ENCODE data around the gene FAM13C.

The FAM13C gene

DNA sequence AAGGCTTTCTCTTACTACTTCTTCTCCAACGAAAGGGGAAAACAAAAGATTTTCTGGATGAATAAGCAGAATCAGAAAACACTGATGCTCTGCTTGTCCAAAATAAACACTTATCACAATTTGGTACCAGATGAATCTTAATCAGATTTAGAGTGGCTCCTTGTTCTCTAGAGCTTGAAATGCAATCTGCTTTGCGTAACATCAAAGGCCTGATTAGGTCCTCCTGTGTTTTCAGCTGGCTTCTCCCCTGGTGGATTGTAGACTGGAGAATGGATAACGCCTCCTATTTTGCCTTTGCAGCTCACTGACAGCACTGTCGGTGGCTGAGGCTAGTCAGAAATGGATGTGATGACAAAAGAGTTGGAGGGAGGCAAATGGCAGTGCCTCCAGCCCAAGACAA, 91.2 kb downstream of the FAM13C start:
- TF ChIP-seq, protein P1, sequence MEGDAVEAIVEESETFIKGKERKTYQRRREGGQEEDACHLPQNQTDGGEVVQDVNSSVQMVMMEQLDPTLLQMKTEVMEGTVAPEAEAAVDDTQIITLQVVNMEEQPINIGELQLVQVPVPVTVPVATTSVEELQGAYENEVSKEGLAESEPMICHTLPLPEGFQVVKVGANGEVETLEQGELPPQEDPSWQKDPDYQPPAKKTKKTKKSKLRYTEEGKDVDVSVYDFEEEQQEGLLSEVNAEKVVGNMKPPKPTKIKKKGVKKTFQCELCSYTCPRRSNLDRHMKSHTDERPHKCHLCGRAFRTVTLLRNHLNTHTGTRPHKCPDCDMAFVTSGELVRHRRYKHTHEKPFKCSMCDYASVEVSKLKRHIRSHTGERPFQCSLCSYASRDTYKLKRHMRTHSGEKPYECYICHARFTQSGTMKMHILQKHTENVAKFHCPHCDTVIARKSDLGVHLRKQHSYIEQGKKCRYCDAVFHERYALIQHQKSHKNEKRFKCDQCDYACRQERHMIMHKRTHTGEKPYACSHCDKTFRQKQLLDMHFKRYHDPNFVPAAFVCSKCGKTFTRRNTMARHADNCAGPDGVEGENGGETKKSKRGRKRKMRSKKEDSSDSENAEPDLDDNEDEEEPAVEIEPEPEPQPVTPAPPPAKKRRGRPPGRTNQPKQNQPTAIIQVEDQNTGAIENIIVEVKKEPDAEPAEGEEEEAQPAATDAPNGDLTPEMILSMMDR (conservative IDR thresholded peaks at IDR 0.05), result no peak
- H3K27ac ChIP-seq, result no peak overlapping the region

DNA sequence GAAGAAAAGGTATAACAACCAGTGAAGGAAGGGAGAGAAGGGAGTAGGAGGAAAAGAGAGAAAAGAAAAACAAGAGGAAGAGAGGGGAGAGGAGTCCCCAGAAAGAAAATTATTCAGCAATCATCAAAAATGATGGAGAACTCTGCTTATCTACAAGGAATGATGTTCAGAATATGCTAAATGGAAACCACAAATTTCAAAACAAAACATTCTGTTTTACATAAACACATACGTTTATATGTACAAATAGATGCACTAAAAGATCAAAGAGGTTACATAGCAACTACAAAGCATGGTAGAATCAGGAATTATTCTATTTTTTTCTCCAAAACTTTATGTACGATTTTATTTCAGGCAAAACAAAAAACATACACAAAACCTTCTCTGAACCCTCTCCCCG, 91.9 kb downstream of the FAM13C start:
- TF ChIP-seq, protein P1 (conservative IDR thresholded peaks at IDR 0.05), result no peak
- H3K27ac ChIP-seq, result no peak overlapping the region

DNA sequence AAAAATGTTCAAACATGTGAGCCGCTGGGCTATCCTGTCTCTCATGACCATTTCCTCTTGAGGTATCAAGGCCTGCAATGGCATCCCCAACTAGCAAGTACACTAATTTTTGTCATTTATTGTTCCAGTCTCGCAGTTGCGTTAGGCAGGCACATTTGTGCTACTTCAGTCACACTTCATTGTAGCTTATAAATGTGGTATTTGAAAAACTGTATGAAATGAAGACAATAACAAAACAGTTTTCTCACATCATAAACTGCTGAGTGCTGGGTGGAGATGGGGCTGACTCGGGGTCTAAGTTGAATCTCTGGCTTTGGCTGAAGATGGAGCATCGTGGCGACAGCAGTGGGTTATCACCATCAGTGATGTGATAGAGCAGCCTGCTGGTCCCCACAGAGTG, 92.7 kb downstream of the FAM13C start:
- H3K27ac ChIP-seq, result no peak overlapping the region
- TF ChIP-seq, protein P1 (conservative IDR thresholded peaks at IDR 0.05), result no peak

DNA sequence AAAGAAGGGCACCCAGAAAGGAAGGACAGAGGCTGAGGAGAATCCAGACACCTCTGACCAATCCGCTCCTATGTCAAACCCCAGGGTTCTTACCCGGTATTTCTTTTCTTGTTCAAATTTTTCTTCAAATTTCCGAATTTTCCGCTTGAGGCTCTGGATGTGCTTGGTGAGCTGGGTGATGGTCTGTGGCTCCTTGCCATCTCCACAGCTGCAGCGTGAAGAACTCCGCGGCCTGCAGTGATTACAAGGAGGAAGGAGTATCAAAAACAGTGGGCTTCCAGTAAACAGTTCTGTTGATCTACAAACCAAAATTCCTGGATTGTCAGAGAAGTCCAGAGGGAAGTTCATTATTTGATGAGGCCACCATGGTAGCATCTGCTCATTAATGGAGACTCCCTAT, 93.9 kb downstream of the FAM13C start:
- TF ChIP-seq, protein P1 (conservative IDR thresholded peaks at IDR 0.05), result no peak
- H3K27ac ChIP-seq, result no peak overlapping the region

DNA sequence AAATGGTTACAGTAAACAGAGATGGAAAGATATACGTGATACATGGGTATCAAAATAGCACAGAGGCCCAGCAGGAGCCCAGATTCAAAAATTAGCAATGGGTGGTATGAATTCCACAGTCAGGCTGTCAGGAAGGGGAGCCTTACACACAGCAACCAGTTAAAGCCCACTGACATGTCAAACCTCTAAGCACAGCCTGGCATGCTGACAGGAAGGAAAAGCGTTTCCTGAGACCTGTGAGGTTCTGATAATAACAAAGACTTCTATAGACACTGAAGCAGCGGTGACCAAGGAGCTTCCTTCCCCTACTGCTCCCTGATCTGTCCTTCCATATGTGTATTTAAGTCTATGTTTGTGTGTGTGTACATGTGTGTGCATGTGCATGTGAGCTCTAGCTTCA, 96.0 kb downstream of the FAM13C start:
- TF ChIP-seq, protein P1 (conservative IDR thresholded peaks at IDR 0.05), result no peak

DNA sequence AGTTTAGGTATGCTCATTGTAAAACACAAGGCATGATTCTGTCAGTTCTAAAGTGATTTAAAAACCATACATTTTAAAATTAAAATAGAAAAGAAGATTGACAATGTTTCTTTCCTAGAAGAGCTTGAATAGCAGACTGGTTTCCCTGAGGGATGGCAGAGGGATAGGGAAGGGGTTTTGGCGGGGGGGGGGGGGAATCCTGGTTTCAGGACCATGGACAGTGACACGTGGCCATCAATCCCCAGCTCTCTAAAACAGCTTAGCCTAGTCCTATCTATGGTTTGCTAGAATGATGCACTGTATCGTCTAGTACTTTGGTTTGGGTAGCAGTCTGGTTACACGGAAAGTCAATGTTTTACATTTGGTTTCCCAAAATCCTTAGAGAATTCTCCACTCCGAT, 97.2 kb downstream of the FAM13C start:
- no peak overlapping the region for H3K27ac ChIP-seq
- TF ChIP-seq, protein P1 (conservative IDR thresholded peaks at IDR 0.05), result no peak

More for the DNA sequence above, 96.0 kb downstream of the FAM13C start:
- no peak overlapping the region for H3K27ac ChIP-seq

DNA sequence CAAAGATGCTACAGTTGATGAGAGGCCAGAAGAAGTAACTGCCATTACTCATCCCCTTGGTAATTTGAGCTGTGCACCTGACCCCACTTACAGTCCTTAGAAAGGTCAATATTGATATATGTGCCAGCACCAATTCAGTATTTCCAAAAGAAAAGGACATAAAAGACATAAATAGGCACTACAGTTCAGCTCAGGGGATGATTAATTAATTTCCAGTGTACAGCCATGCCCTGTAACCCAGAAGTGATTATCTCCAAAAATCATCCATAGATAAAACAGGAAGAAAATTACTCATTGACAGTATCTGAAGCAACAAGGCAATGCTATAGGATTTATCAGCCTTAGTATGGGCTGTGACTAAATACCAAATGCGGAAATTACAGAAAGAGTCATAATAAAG, 103.5 kb downstream of the FAM13C start:
- H3K27ac ChIP-seq, result no peak overlapping the region
- TF ChIP-seq, protein P1 (conservative IDR thresholded peaks at IDR 0.05), result no peak

DNA sequence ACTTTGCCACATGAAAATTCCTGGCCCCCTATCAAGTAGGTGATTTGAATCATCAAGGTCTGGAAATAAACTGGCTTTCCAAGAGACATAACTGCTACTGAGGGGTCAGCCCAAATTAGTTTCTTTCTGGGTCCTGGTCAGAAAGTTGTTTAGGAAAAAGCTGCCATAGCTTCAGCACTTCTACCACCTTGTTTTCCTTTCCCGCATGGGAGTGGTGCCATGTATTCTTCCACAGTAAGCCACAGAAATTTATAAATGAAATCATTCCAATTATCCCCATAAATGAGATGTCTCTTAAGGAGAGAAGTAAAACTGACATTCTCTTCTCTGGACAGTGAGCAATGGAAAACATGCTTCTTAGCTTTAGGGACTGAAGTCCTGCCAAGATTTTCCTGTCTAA, 105.1 kb downstream of the FAM13C start:
- TF ChIP-seq, protein P1 (conservative IDR thresholded peaks at IDR 0.05), result no peak
- no peak overlapping the region for H3K27ac ChIP-seq

All from VCaP (cell line).